Measurements from ENCODE around the gene IL3RA. TPM values are rescaled to one million over a fixed set of nuclear protein-coding genes. Genes with fewer than 3 reads are reported as not detected.

The IL3RA gene
- total and polyA plus RNA-seq, 2 experiments from 2014 or later = 0.86 TPM; not detected in 1

DNA sequence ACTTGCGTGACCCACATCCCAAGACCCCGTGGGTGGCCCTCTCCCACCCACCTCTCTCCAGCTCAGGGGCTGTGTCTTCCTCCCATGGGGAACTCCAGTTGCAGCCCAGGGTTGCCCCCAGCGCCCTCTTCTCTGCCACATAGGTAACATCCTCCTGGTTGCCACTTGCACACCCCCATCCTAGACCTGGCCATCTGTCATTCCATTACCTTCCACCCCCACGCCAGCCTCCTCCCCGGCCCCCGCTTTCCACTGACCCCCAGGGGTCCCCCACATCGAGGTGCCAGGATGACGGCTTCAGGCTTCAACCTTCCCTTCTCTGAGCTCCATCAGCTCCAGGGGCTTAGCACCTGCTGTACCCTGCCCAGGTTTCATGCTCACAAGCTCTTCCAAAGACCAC is 28.1 kb upstream of the IL3RA start:
- H3F3A ChIP-seq (replicated peaks; ENCODE audit: low read depth) = peaks cover 17% of the 10 kb centered on the region
- H3K27me3 Mint-ChIP-seq (ENCODE audit: insufficient read depth, low read depth, poor library complexity) = peaks cover 34% of the 10 kb centered on the region
- no peaks in the 10 kb centered on the region for H3K36me3 ChIP-seq (ENCODE audit: insufficient read depth)
- peaks cover 49% of the 10 kb centered on the region for H3K36me3 Mint-ChIP-seq (ENCODE audit: low read depth)
- no peaks in the 10 kb centered on the region for H3K79me2 ChIP-seq (replicated peaks; ENCODE audit: insufficient read depth)
- no peaks in the 10 kb centered on the region for H4K20me1 ChIP-seq (replicated peaks; ENCODE audit: insufficient read depth)
- ATAC-seq (no peak), DNase-seq (ENCODE audit: low spot score) (no peak)
- no peaks in the 10 kb centered on the region for H3K4me1 Mint-ChIP-seq
- no peaks in the 10 kb centered on the region for H3K4me1 ChIP-seq (ENCODE audit: insufficient read depth)
- H3K4me3 ChIP-seq = no peak overlapping the region
- no peak overlapping the region for H2AFZ ChIP-seq
- no peak overlapping the region for H3K27ac Mint-ChIP-seq
- peaks cover 95% of the 10 kb centered on the region for H3K9me3 Mint-ChIP-seq
- no peaks in the 10 kb centered on the region for H3K27me3 ChIP-seq (ENCODE audit: insufficient read depth)
- no peak overlapping the region for H3K4me2 ChIP-seq
- TF ChIP-seq ZNF331 (CRISPR knock-in tag; IDR thresholded peaks at IDR 0.05; ENCODE audit: low read depth) = no peak
- TF ChIP-seq, protein P1, sequence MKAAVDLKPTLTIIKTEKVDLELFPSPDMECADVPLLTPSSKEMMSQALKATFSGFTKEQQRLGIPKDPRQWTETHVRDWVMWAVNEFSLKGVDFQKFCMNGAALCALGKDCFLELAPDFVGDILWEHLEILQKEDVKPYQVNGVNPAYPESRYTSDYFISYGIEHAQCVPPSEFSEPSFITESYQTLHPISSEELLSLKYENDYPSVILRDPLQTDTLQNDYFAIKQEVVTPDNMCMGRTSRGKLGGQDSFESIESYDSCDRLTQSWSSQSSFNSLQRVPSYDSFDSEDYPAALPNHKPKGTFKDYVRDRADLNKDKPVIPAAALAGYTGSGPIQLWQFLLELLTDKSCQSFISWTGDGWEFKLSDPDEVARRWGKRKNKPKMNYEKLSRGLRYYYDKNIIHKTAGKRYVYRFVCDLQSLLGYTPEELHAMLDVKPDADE (IDR thresholded peaks at IDR 0.05) = no peak
- TF ChIP-seq, protein P2, sequence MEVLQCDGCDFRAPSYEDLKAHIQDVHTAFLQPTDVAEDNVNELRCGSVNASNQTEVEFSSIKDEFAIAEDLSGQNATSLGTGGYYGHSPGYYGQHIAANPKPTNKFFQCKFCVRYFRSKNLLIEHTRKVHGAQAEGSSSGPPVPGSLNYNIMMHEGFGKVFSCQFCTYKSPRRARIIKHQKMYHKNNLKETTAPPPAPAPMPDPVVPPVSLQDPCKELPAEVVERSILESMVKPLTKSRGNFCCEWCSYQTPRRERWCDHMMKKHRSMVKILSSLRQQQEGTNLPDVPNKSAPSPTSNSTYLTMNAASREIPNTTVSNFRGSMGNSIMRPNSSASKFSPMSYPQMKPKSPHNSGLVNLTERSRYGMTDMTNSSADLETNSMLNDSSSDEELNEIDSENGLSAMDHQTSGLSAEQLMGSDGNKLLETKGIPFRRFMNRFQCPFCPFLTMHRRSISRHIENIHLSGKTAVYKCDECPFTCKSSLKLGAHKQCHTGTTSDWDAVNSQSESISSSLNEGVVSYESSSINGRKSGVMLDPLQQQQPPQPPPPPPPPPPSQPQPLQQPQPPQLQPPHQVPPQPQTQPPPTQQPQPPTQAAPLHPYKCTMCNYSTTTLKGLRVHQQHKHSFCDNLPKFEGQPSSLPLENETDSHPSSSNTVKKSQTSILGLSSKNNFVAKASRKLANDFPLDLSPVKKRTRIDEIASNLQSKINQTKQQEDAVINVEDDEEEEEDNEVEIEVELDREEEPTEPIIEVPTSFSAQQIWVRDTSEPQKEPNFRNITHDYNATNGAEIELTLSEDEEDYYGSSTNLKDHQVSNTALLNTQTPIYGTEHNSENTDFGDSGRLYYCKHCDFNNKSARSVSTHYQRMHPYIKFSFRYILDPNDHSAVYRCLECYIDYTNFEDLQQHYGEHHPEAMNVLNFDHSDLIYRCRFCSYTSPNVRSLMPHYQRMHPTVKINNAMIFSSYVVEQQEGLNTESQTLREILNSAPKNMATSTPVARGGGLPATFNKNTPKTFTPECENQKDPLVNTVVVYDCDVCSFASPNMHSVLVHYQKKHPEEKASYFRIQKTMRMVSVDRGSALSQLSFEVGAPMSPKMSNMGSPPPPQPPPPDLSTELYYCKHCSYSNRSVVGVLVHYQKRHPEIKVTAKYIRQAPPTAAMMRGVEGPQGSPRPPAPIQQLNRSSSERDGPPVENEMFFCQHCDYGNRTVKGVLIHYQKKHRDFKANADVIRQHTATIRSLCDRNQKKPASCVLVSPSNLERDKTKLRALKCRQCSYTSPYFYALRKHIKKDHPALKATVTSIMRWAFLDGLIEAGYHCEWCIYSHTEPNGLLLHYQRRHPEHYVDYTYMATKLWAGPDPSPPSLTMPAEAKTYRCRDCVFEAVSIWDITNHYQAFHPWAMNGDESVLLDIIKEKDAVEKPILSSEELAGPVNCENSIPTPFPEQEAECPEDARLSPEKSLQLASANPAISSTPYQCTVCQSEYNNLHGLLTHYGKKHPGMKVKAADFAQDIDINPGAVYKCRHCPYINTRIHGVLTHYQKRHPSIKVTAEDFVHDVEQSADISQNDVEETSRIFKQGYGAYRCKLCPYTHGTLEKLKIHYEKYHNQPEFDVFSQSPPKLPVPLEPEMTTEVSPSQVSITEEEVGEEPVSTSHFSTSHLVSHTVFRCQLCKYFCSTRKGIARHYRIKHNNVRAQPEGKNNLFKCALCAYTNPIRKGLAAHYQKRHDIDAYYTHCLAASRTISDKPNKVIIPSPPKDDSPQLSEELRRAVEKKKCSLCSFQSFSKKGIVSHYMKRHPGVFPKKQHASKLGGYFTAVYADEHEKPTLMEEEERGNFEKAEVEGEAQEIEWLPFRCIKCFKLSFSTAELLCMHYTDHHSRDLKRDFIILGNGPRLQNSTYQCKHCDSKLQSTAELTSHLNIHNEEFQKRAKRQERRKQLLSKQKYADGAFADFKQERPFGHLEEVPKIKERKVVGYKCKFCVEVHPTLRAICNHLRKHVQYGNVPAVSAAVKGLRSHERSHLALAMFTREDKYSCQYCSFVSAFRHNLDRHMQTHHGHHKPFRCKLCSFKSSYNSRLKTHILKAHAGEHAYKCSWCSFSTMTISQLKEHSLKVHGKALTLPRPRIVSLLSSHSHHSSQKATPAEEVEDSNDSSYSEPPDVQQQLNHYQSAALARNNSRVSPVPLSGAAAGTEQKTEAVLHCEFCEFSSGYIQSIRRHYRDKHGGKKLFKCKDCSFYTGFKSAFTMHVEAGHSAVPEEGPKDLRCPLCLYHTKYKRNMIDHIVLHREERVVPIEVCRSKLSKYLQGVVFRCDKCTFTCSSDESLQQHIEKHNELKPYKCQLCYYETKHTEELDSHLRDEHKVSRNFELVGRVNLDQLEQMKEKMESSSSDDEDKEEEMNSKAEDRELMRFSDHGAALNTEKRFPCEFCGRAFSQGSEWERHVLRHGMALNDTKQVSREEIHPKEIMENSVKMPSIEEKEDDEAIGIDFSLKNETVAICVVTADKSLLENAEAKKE (CRISPR knock-in tag; IDR thresholded peaks at IDR 0.05) = no peak
- TF ChIP-seq POLR2AphosphoS5 (IDR thresholded peaks at IDR 0.05; ENCODE audit: low read depth) = no peak
- no peak for TF ChIP-seq CREB1 (CRISPR knock-in tag; IDR thresholded peaks at IDR 0.05; ENCODE audit: low read depth)
- no peak for TF ChIP-seq EZH2 (IDR thresholded peaks at IDR 0.05; ENCODE audit: low read depth, unreplicated experiment)
- TF ChIP-seq ZNF114 (CRISPR knock-in tag; IDR thresholded peaks at IDR 0.05) = no peak
- TF ChIP-seq, protein P3, sequence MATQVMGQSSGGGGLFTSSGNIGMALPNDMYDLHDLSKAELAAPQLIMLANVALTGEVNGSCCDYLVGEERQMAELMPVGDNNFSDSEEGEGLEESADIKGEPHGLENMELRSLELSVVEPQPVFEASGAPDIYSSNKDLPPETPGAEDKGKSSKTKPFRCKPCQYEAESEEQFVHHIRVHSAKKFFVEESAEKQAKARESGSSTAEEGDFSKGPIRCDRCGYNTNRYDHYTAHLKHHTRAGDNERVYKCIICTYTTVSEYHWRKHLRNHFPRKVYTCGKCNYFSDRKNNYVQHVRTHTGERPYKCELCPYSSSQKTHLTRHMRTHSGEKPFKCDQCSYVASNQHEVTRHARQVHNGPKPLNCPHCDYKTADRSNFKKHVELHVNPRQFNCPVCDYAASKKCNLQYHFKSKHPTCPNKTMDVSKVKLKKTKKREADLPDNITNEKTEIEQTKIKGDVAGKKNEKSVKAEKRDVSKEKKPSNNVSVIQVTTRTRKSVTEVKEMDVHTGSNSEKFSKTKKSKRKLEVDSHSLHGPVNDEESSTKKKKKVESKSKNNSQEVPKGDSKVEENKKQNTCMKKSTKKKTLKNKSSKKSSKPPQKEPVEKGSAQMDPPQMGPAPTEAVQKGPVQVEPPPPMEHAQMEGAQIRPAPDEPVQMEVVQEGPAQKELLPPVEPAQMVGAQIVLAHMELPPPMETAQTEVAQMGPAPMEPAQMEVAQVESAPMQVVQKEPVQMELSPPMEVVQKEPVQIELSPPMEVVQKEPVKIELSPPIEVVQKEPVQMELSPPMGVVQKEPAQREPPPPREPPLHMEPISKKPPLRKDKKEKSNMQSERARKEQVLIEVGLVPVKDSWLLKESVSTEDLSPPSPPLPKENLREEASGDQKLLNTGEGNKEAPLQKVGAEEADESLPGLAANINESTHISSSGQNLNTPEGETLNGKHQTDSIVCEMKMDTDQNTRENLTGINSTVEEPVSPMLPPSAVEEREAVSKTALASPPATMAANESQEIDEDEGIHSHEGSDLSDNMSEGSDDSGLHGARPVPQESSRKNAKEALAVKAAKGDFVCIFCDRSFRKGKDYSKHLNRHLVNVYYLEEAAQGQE (IDR thresholded peaks at IDR 0.05; ENCODE audit: unreplicated experiment) = no peak
- TF ChIP-seq, protein P4, sequence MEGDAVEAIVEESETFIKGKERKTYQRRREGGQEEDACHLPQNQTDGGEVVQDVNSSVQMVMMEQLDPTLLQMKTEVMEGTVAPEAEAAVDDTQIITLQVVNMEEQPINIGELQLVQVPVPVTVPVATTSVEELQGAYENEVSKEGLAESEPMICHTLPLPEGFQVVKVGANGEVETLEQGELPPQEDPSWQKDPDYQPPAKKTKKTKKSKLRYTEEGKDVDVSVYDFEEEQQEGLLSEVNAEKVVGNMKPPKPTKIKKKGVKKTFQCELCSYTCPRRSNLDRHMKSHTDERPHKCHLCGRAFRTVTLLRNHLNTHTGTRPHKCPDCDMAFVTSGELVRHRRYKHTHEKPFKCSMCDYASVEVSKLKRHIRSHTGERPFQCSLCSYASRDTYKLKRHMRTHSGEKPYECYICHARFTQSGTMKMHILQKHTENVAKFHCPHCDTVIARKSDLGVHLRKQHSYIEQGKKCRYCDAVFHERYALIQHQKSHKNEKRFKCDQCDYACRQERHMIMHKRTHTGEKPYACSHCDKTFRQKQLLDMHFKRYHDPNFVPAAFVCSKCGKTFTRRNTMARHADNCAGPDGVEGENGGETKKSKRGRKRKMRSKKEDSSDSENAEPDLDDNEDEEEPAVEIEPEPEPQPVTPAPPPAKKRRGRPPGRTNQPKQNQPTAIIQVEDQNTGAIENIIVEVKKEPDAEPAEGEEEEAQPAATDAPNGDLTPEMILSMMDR (conservative IDR thresholded peaks at IDR 0.05; ENCODE audit: low read depth in 2 of 2) = no peak
- TF ChIP-seq NANOG (IDR thresholded peaks at IDR 0.05; ENCODE audit: borderline replicate concordance) = no peak
- TF ChIP-seq EZH2phosphoT487 (IDR thresholded peaks at IDR 0.05; ENCODE audit: unreplicated experiment) = no peak
- no peak for TF ChIP-seq STAT1 (IDR thresholded peaks at IDR 0.05; ENCODE audit: unreplicated experiment)
- TF ChIP-seq JUNB (IDR thresholded peaks at IDR 0.05; ENCODE audit: unreplicated experiment) = no peak
- no peaks in the 10 kb centered on the region for H3K9me2 ChIP-seq (ENCODE audit: insufficient read depth)
- H3K4me3 Mint-ChIP-seq = no peak overlapping the region
- H3K27ac ChIP-seq (ENCODE audit: low read depth) = no peak overlapping the region
